Astrocyte (in vitro differentiated cells and primary cell): Measurements from ENCODE around the gene GTF2F2.

Experiments used
- CTCF ChIP-seq: IDR thresholded peaks from 2 replicates; pipeline ENCODE4 v1.5.1; 2011; ENCODE audit warnings: low read depth, mild to moderate bottlenecking, inconsistent platforms, low read length, moderate library complexity; ENCODE audit not compliant: insufficient read depth
- EZH2 ChIP-seq: IDR thresholded peaks from 2 replicates; pipeline ENCODE4 v1.6.1; 2012; ENCODE audit warnings: mild to moderate bottlenecking, low read length, inconsistent platforms; ENCODE audit not compliant: insufficient read depth

GRCh38 chr13:45299194-45299593, 178.9 kb downstream of the GTF2F2 start:
- TF ChIP-seq CTCF (no peak), EZH2 (no peak)
